GM21717 (cell line): ENCODE measurements around the gene VMP1.
"Not testable (repeated sequence)": the region's sequence is repeated elsewhere in the genome, so short reads cannot be mapped to it uniquely, and the experiment has no call there.

Source experiments
- ATAC-seq: cut with Tn5 transposase; IDR thresholded peaks from one replicate; pipeline ENCODE4 v1.9.1; 2021; ENCODE audit warnings: mild to moderate bottlenecking, moderate library complexity; ENCODE audit not compliant: unreplicated experiment

VMP1 gene

DNA sequence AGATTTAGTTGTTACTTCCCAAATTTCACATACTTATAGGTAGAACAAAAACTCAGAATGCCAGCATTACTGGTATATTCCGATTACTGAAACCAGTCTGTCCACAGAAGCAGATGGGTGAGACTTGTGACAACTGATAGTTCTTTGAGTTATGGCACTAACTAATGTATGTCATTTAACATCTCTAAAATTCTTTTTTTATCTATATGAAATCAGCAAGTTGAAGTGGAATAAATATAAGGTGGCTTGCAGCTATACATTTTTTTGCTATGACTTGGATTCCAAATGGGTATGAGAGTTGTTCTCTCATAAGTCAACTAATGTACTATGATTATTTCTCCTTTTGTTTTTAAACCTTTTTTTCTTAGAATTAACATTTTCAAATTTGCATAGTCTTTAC, 69.1 kb downstream of the VMP1 start:
- no peak for ATAC-seq

DNA sequence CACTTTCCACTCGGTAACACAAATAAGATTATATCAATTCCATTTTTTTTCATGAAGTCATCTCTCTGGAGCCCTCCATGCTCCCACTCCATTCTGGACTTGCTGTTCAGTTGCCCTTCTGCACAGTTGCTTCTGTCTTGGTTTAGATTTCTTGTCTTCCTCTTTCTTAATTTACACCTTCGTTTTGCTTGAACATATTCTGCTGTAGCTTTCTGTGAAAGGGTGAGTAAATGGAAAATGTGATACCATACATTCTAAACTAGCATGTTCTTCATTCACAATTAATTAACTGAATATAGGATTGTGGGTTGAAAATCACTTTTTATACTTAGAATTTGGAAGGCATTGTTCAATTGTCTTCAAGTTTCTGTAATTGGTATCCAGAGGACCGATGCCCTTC, 69.6 kb downstream of the VMP1 start:
- no peak for ATAC-seq

DNA sequence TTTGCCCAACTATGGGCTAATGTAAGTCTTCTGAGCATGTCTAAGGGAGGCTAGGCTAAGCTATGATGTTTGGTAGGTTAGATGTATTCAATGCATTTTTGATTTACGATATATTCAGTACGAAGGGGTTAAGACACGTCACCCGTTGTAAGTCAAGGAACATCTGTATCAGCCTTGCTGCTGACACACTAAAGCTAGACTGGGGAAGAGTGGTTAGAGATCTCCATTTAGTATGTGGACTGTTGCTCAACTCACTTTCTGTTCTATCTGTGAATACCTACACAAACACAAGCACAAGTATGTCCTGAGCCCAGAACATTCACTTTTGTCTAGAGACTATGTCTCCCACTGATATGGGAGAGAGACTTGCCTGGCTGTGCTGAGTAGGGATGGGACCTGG, 71.5 kb downstream of the VMP1 start:
- ATAC-seq = no peak

DNA sequence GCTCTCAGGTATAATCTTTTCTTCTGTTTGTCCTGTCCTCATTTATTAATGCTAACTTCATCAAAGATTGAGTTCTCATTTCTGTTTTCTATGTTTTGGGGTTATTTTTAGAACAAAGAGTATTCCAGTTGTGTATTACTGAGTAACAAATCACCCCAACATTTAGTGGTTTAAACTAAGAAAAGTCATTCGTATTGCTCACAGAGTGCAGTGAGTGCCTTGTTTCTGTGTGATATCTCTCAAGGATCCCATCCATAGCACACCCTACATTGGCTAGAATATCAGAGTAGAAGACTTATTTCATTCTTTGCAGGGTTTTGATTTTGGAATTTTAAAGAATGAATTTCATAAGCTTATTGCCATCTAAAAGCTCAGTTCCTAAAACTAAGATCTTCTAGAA, 72.1 kb downstream of the VMP1 start:
- no peak for ATAC-seq

DNA sequence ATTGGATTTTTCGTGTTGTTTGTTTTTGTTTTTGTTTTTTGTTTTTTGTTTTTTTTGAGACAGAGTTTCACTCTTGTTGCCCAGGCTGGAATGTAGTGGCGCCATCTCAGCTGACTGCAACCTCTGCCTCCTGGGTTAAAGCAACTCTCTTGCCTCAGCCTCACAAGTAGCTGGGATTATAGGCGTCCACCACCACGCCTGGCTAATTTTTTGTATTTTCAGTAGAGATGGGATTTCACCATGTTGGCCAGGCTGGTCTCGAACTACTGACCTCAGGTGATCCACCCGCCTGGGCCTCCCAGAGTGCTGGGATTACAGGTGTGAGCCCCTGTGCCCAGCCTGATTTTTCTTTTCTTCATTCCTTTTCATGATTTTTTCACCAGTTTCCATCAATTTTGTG, 73.1 kb downstream of the VMP1 start:
- not testable (repeated sequence) for ATAC-seq

DNA sequence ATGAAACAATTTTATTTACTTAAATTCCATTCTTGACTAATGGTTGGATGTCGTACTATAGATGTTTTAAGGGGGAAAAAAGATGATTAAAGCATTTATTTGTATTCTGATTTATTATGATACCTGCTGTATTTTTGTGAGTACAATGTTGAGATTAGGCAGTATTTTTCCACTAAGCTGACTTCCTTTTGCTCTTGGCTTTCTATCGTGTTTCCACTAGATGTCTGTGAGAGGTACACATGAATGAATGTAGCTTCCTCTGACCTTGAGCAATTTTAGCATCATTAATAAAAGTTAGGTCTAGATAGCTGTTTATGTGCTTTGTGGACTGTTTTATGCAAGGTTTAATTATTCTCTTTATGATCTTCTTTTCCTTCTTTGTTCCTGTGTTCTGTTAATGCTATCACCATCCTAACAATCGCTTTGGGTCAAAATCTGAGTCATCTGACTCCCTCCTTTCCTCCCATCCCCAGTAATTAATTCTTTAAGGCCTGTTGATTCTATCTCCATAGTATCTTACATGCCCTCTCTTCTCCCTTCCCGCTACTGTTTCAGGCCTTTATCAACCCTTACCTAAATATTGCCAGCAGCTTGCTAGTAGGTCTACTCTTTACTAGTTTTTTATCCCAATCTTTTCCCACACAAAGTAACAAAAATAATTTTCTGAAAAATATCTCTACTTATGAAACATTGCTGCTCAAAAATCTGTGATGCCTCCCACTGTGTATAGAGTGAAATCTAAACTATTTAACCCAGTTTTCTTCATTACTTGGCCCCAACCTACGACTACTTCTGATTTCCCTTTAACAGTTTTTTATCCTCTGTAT, 76.0 kb downstream of the VMP1 start:
- ATAC-seq = no peak

DNA sequence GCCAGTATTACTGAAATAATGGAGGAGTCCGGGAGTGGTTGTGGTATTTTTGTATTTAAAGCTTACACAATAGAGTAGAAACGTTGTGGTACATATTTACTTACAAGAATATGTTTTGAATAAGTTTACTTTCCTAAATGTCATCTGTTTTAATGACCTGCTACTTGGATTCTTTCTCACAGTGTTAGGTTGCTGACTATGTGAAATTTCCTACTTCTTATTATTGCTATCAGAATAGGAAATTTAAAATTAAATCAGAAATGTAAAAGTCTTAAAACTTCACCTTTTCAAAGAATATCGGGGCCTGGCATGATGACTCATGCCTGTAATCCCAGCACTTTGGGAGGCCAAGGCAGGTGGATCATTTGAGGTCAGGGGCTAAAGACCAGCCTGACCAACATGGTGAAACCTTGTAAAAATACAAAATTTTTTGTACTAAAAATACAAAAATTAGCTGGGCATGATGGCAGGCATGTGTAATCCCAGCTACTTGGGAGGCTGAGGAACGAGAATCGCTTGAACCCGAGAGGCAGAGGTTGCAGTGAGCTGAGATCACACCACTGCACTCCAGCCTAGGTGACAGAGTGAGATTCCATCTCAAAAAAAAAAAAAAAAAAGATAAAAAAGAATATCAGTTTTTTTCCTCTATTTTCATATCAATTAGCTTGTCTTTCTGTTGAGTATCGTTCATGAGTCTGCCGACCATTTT, 77.8 kb downstream of the VMP1 start:
- no peak for ATAC-seq

DNA sequence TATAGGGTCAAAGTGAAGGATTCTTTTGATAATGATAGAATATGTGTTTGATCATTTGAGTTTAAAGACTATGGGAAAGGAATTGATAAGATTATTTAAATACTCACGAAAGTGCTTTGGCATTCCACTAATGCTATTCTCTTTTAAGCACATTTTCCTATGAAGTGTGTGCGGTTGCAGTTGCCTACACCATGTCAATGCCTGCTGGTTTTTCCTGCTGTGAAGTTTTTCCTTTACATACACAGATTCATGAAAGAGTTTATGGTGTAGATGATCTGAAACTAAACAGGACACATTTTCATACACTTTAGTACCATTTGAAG, 78.7 kb downstream of the VMP1 start:
- no peak for ATAC-seq

DNA sequence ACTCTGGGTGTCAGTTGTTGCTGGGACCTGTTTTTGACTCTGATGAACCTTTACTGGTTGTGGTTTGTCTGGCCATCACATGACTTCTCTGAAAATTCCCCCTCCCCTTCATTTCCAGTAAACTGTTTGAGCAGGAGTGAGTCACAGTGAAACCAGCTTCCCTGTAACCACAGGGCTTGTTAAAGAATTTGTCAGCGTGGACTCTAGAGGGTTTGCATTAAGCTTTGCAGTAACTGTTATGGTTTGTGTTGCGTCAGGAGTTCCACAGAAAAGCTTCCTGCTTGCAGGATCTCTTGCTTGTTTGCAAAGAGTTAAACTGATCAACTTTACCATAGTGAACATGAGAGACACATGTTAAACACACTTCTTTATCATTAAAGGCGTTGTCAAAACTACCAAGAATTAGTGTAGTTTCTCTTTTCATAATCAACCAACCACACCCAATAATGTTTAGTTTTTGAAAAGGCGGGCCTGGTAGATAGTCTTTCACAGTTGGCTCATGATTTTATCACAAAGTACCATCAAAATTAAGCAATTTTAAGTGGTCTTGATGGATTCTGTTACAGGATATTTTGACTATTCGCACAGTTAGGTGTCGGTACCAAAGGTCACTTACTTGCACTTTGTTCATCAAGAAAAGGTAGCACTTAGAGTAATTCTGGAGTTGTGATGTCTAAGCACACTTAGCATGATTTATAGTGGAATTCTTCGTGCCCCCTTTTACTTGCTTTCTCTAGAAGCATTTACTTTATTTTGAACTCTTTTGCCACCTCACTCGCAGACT, 79.3 kb downstream of the VMP1 start:
- peak; percentile 84 for ATAC-seq

DNA sequence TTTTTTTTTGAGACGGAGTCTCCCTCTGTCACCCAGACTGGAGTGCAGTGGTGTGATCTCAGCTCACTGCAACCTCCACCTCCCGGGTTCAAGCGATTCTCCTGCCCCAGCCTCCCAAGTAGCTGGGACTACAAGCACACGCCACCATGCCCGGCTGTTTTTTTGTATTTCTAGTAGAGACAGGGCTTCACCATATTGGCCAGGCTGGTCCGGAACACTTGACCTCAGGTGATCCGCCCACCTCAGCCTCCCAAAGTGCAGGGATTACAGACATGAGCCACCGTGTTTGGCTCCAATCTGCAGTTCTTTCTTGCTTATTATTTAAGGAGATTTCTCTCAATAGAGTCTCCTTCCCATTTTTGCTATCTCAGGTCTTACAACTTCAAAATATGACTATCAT, 82.4 kb downstream of the VMP1 start:
- not testable (repeated sequence) for ATAC-seq

DNA sequence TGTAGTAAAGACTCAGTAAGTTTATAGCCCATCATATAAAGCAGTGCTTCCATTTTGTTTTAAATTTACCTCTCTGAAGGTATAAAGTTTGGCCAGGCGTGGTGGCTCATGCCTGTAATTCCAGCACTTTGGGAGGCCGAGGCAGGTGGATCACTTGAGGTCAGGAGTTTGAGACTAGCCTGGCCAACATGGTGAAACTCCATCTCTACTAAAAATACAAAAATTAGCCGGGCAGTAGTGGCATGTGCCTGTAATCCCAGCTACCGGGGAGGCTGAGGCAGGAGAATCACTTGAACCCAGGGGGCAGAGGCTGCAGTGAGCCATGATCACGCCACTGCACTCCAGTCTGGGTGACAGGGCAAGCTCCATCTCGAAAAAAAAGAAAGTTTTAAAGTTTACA, 83.0 kb downstream of the VMP1 start:
- ATAC-seq = not testable (repeated sequence)

DNA sequence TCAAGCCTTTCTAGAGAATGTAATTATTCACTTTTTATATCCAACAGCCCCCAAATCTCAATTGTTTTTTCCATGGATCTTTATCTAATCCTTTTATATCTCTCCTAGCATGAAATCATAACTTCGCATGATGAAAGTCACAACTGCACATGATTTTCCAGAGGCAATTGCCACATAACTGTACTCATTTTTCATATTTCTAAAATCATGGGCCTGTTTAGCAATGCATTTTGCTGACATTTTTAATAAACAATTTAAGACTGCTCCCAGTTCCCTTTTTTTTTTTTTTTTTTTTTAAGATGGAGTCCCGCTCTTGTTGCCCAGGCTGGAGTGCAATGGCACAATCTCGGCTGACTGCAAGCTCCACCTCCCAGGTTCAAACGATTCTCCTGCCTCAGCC, 83.5 kb downstream of the VMP1 start:
- no peak for ATAC-seq

DNA sequence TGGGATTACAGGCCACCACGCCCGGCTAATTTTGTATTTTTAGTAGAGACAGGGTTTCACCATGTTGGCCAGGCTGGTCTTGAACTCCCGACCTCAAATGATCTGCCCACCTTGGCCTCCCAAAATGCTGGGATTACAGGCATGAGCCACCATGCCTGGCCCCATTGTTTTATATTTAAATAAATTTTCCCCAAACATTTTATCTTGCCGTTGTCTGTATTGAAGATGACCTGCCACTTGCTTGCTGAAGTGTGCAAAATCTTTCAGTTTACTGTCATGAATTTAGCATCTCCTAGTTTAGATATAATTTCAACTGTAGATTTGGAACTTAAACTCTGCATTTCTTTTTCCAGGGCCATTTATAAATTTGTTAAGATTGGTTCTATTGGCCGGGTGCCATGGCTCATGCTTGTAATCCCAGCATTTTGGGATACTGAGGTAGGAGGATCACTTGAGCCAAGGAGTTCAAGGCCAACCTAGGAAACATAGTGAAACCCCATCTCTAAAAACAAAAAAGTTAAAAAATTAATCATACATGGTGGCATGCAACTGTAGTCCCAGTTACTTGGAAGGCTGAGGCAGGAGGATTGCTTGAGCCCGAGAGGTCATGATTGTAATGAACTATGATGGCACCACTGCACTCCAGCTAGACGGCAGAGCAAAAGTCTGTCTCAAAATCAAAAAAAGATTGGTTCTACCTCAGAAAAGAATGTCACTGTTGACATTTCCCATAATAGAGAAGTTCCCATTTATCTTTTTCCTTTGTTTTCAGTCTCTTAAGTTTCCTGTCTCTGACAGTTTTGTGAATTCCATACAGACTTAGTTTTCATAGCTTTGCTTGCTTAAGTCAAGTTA, 84.4 kb downstream of the VMP1 start:
- ATAC-seq = no peak

DNA sequence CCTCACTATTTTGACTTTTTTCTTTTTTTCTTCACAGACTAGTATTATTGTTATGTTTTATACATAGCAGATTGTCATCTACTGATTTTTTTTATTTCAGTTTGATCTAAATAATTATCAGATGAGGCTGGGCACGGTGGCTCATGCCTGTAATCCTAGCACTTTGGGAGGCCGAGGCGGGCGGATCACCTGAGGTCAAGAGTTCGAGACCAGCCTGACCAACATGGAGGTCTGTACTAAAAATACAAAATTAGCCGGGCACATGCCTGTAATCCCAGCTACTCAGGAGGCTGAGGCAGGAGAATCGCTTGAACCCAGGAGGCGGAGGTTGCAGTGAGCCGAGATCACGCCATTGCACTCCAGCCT, 85.0 kb downstream of the VMP1 start:
- not testable (repeated sequence) for ATAC-seq

DNA sequence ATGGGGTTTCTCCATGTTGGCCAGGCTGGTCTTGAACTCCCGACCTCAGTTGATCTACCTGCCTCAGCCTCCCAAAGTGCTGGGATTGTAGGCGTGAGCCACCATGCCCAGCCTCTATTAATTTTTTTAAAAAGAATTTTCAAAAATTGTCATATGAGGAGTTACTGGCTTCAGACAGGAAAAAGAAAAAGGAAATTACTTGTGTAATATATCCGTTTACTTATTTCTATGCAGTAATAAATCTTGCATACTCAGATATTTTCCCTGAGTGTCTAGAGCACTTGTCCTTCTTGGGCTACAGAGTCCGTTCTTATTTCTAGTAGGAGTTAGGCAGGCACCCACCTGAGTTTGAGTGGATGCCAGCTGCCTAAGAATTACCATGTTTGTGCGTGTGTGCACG, 85.8 kb downstream of the VMP1 start:
- ATAC-seq = no peak

DNA sequence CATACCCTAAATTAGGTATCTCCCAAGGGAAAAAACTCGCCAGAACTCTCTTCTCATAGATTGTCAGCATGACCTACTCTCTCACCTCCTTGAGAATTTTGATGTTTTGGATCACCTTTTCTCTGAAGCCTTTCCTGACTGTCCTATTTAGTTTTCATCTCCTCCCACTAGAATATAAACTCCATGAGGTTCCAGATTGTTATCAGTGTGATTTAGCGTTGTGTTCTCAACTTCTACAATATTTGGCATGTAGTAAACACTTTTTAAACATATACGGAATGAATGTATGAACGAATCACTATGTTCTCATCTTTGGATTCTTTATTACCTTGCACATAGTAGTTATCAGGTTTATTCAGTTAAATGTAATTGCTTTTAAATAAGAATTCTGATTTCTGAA, 88.7 kb downstream of the VMP1 start:
- ATAC-seq = no peak

DNA sequence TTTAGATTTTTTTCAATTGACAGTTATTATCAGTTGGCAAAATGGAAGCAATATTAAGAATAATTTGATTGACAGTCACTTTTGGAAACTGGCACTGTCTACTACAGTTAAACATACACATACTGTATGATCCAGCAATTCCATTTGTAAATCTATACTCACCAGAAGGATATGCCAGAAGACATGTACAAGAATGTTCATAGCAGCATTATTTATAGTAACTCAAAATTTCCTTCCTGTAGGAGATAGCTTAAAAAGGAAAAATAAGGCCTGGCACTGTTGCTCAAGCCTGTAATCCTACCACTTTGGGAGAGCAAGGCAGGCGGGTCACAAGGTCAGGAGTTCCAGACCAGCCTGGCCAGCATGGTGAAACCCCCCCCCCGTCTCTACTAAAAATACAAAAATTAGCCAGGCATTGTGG, 89.3 kb downstream of the VMP1 start:
- no peak for ATAC-seq

DNA sequence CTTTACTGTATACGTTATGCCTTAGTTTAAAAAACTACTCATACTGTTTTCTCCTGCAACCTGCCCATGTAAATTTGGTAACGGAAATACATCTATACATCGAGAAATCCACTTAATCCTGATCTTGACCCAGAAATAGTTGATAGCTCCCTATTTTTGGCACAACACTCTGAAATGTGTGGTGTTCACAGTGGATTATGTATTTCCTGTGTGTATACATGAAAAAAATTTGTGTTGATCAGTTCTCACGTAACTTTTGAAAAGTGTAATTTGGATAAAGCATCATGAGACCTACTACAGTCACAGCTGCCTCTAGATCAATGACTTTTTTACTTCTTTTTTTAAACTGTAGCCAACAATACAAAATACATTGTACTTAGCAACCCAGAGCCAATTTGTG, 90.7 kb downstream of the VMP1 start:
- ATAC-seq = no peak

DNA sequence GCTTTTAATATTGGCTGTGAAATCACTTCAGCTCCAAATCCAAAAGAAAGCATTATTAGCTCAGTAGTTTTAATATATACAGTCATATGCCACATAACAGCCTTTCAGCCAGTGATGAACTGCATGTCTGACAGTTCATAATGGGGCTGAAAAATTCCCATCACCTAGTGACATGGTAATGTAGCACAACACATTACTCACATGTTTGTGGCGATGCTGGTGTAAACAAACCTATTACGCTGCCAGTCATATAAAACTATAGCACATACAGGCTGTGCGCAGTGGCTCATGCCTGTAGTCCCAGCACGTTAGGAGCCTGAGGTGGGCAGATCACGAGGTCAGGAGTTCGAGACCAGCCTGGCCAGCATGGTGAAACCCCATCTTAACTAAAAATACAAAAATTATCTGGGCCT, 93.1 kb downstream of the VMP1 start:
- no peak for ATAC-seq

DNA sequence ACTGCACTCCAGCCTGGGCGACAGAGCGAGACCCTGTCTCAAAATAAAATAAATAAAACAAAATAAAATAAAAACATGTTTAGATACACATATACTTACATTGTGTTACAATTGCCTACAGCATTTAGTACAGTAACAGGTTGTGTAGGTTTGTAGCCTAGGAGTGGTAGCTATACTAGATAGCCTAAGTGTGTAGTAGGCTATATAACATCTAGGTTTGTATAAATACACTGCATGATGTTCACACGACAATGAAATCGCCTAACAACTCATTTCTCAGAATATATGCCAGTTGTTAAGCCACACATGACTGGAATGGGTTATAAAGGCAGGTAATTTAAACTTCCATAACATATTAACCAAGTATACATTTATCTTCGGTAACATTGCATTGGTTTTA, 94.7 kb downstream of the VMP1 start:
- ATAC-seq = no peak

DNA sequence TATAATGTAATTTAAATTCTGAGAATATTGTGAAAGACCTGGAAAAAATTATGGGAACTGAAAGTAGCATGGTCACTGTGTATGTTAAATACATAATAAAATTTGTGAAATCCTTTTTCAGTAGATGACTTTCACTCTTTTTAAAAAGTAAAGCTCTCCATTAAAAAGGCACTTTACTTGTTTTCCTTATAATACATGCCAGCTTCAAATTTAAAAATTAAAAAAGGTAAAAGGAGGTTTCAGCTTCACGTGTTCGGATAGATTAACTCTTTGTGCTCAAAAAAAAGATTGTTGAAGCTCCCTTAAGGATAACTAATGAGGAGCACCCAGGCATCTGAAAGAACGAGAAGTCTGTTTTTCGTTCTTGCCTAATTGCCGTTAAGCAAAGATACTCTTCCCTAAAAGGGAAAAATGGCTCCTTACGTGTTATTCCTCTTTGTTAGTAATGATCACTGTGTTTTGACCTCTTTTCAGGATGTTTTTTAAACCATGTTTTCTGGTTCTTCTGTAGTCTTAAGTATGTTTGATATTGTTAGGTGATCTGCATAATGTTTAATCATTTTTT, 97.5 kb downstream of the VMP1 start:
- ATAC-seq = no peak
